WTC11 (cell line): ENCODE results near the gene ZNF565. TPM values are rescaled to one million over a fixed set of nuclear protein-coding genes. Genes with fewer than 3 reads are reported as not detected.

Experiments
- ATAC-seq: fragments of 200-7000 bp; cut with Tn5 transposase; 2 replicates; pipeline ENCODE4 v1.10.0; 2021; ENCODE audit warnings: mild to moderate bottlenecking, moderate library complexity
- CTCF ChIA-PET: fragments of 300-600 bp; sonication (Branson Sonifier 250); formaldehyde crosslinking; loops from one replicate; lab custom pipeline; 2021; ENCODE audit warnings: antibody characterized with exemption; lab: Charles Lee
- POLR2A ChIA-PET: fragments of 350-600 bp; sonication (Branson Sonifier 250); formaldehyde crosslinking; loops from one replicate; lab custom pipeline; 2021; ENCODE audit warnings: antibody characterized with exemption; lab: Charles Lee
- DNase-seq: peaks from one replicate; pipeline ENCODE4 v3.0.0; 2021; ENCODE audit warnings: low spot score
- H3K27ac Mint-ChIP-seq: 2 replicates; pipeline ENCODE4 v1.8.0; 2021; ENCODE audit warnings: mixed read lengths
- H3K27me3 Mint-ChIP-seq: 2 replicates; pipeline ENCODE4 v1.8.0; 2021; ENCODE audit warnings: low read depth, mild to moderate bottlenecking, moderate library complexity, mixed read lengths
- H3K36me3 Mint-ChIP-seq: 2 replicates; pipeline ENCODE4 v1.8.0; 2021; ENCODE audit warnings: mixed read lengths
- H3K4me1 Mint-ChIP-seq: 2 replicates; pipeline ENCODE4 v1.8.0; 2022; ENCODE audit warnings: mixed read lengths
- H3K4me3 Mint-ChIP-seq: 2 replicates; pipeline ENCODE4 v1.8.0; 2021; ENCODE audit warnings: mild to moderate bottlenecking, moderate library complexity, mixed read lengths
- H3K9me3 Mint-ChIP-seq: 2 replicates; pipeline ENCODE4 v1.8.0; 2021; ENCODE audit warnings: mixed read lengths
- ARID4B ChIP-seq: sonication (generic); formaldehyde crosslinking; IDR thresholded peaks from 2 replicates; pipeline ENCODE4 v1.8.0; 2023; ENCODE audit warnings: missing genetic modification reagents, mild to moderate bottlenecking, borderline replicate concordance
- CBFB ChIP-seq: sonication (generic); formaldehyde crosslinking; IDR thresholded peaks from 2 replicates; pipeline ENCODE4 v1.8.1; 2022; ENCODE audit warnings: mild to moderate bottlenecking, low read depth, missing genetic modification reagents
- CREB1 ChIP-seq: sonication (generic); formaldehyde crosslinking; IDR thresholded peaks from 2 replicates; pipeline ENCODE4 v1.8.0; 2023; ENCODE audit warnings: mild to moderate bottlenecking, missing genetic modification reagents
- CREM ChIP-seq: sonication (generic); formaldehyde crosslinking; IDR thresholded peaks from 2 replicates; pipeline ENCODE4 v1.8.1; 2022; ENCODE audit warnings: mild to moderate bottlenecking, missing genetic modification reagents, moderate library complexity
- ELF4 ChIP-seq: sonication (generic); formaldehyde crosslinking; IDR thresholded peaks from 2 replicates; pipeline ENCODE4 v1.8.1; 2022; ENCODE audit warnings: low read depth, mild to moderate bottlenecking, moderate library complexity, missing genetic modification reagents
- FOXP4 ChIP-seq: sonication (generic); formaldehyde crosslinking; IDR thresholded peaks from 2 replicates; pipeline ENCODE4 v1.8.0; 2022; ENCODE audit warnings: mild to moderate bottlenecking, missing genetic modification reagents
- GTF2I ChIP-seq: fragments of 250-450 bp; sonication (Bioruptor Pico); conservative IDR thresholded peaks from 2 replicates; pipeline ENCODE4 v1.4.0; 2021; ENCODE audit warnings: mild to moderate bottlenecking
- KAT7 ChIP-seq: sonication (generic); formaldehyde crosslinking; IDR thresholded peaks from 2 replicates; pipeline ENCODE4 v1.8.1; 2023; ENCODE audit warnings: missing genetic modification reagents, mild to moderate bottlenecking, borderline replicate concordance
- MLX ChIP-seq: sonication (generic); formaldehyde crosslinking; IDR thresholded peaks from 2 replicates; pipeline ENCODE4 v1.8.1; 2023; ENCODE audit warnings: mild to moderate bottlenecking, missing genetic modification reagents, moderate library complexity
- NR1H2 ChIP-seq: sonication (generic); formaldehyde crosslinking; IDR thresholded peaks from 2 replicates; pipeline ENCODE4 v1.9.0; 2021; ENCODE audit warnings: mild to moderate bottlenecking, moderate library complexity, missing genetic modification reagents
- NR3C1 ChIP-seq: sonication (generic); formaldehyde crosslinking; conservative IDR thresholded peaks from 2 replicates; pipeline ENCODE4 v1.8.1; 2023; ENCODE audit warnings: low read depth, mild to moderate bottlenecking, missing genetic modification reagents
- PRDM15 ChIP-seq: sonication (generic); formaldehyde crosslinking; IDR thresholded peaks from 2 replicates; pipeline ENCODE4 v1.8.0; 2022; ENCODE audit warnings: missing genetic modification reagents
- PRRX2 ChIP-seq: fragments of 250-450 bp; sonication (Bioruptor Pico); IDR thresholded peaks from 2 replicates; pipeline ENCODE4 v1.8.0; 2021; ENCODE audit warnings: mild to moderate bottlenecking
- SMAD3 ChIP-seq: sonication (generic); formaldehyde crosslinking; IDR thresholded peaks from 2 replicates; pipeline ENCODE4 v1.8.0; 2022; ENCODE audit warnings: missing genetic modification reagents, mild to moderate bottlenecking, borderline replicate concordance
- SMAD4 ChIP-seq: sonication (generic); formaldehyde crosslinking; IDR thresholded peaks from 2 replicates; pipeline ENCODE4 v1.8.0; 2022; ENCODE audit warnings: mild to moderate bottlenecking, missing genetic modification reagents
- ZMAT4 ChIP-seq: fragments of 250-450 bp; sonication (Bioruptor Pico); IDR thresholded peaks from 2 replicates; pipeline ENCODE4 v1.9.0; 2021; ENCODE audit warnings: mild to moderate bottlenecking
- ZNF396 ChIP-seq: fragments of 250-450 bp; sonication (Bioruptor Pico); IDR thresholded peaks from 2 replicates; pipeline ENCODE4 v1.8.0; 2021; ENCODE audit warnings: mild to moderate bottlenecking, moderate library complexity, borderline replicate concordance
- ZNF423 ChIP-seq: fragments of 250-450 bp; sonication (Bioruptor Pico); IDR thresholded peaks from 2 replicates; pipeline ENCODE4 v2.1.2; 2022; ENCODE audit warnings: mild to moderate bottlenecking, moderate library complexity
- ZNF532 ChIP-seq: fragments of 250-450 bp; sonication (Bioruptor Pico); IDR thresholded peaks from 2 replicates; pipeline ENCODE4 v1.9.0; 2021; ENCODE audit warnings: mild to moderate bottlenecking, borderline replicate concordance
- ZSCAN18 ChIP-seq: fragments of 250-450 bp; sonication (Bioruptor Pico); IDR thresholded peaks from 2 replicates; pipeline ENCODE4 v2.1.2; 2022; ENCODE audit warnings: mild to moderate bottlenecking, moderate library complexity
- total RNA-seq: library from RNA; stranded (reverse); gene quantifications from 3 replicates; pipeline ENCODE4 v1.2.3, GENCODE V29; 2021

The ZNF565 gene
- total RNA-seq, 1 experiment from 2014 or later, result 3.0 TPM

GRCh38 chr19:36244066-36244465 lies 29.6 kb upstream of the ZNF565 start (continued):
- TF ChIP-seq CREB1 (CRISPR knock-in tag) (no peak), PRDM15 (CRISPR knock-in tag) (no peak), CREM (CRISPR knock-in tag) (no peak), ZNF423 (CRISPR knock-in tag) (no peak), ZNF396 (CRISPR knock-in tag) (no peak)

- H3K4me3 Mint-ChIP-seq, result no peak overlapping the region
- ChIA-PET POLR2A (interaction anchor here (0.5 kb wide), 1 partner anchor 270 kb away, joined by 3 read pairs; no protein-coding TSS in a partner anchor), CTCF (interaction anchor here (0.5 to 1.6 kb wide), 2 partner anchors 9 to 29 kb away, joined by 3 read pairs; no protein-coding TSS in a partner anchor)
- ATAC-seq (no peak), DNase-seq (no peak)
- no peaks in the 10 kb centered on the region for H3K9me3 Mint-ChIP-seq
- peaks cover 25% of the 10 kb centered on the region for H3K4me1 Mint-ChIP-seq
- H3K27ac Mint-ChIP-seq, result no peak overlapping the region; the same call in 1 of the 2 replicates
- H3K36me3 Mint-ChIP-seq, result peaks cover 65% of the 10 kb centered on the region
- H3K27me3 Mint-ChIP-seq, result no peaks in the 10 kb centered on the region
- TF ChIP-seq SMAD3 (CRISPR knock-in tag) (no peak), CBFB (CRISPR knock-in tag) (no peak), ZNF532 (CRISPR knock-in tag) (no peak), NR1H2 (CRISPR knock-in tag) (no peak), NR3C1 (no peak), GTF2I (CRISPR knock-in tag) (no peak), SMAD4 (CRISPR knock-in tag) (no peak), KAT7 (CRISPR knock-in tag) (no peak), ARID4B (CRISPR knock-in tag) (no peak), FOXP4 (CRISPR knock-in tag) (no peak), ZMAT4 (CRISPR knock-in tag) (no peak), ZSCAN18 (CRISPR knock-in tag) (no peak), PRRX2 (CRISPR knock-in tag) (no peak), ELF4 (no peak), MLX (no peak)
These were observed 22.5 kb upstream of the ZNF565 start for GRCh38 chr19:36236946-36237310.
